Neural cell (in vitro differentiated cells): ENCODE data around the gene RNU6-9. TPM values are rescaled to one million over a fixed set of nuclear protein-coding genes. Genes with fewer than 3 reads are reported as not detected.

Source experiments
- H2AFZ ChIP-seq: fragments of 200-600, 300-800 bp; sonication (generic), shearing (Covaris generic); 2 replicates; pipeline ENCODE4 v1.6.0; 2014; ENCODE audit warnings: low read depth, mild to moderate bottlenecking, antibody characterized with exemption, low read length, moderate library complexity
- H3F3A ChIP-seq: fragments of 200-600 bp; shearing (Covaris generic); 2 replicates; pipeline ENCODE4 v1.6.1; 2016; ENCODE audit warnings: mild to moderate bottlenecking, moderate library complexity, mixed read lengths, antibody characterized with exemption, low read length; ENCODE audit not compliant: insufficient read depth, poor library complexity, severe bottlenecking
- H3K27ac ChIP-seq: fragments of 200-600, 300-800 bp; sonication (generic), shearing (Covaris generic); 2 replicates; pipeline ENCODE4 v1.5.1; 2014; ENCODE audit warnings: mild to moderate bottlenecking, low read length, moderate library complexity
- H3K27me3 ChIP-seq: fragments of 300-800, 200-600 bp; sonication (generic), shearing (Covaris generic); 2 replicates; pipeline ENCODE4 v1.6.0; 2014; ENCODE audit warnings: mild to moderate bottlenecking, low read depth, low read length, moderate library complexity; ENCODE audit not compliant: insufficient read depth
- H3K36me3 ChIP-seq: fragments of 300-800, 200-600 bp; sonication (generic), shearing (Covaris generic); 2 replicates; pipeline ENCODE4 v1.5.1; 2014; ENCODE audit warnings: mild to moderate bottlenecking, antibody characterized with exemption, low read length, moderate library complexity; ENCODE audit not compliant: insufficient read depth
- H3K4me2 ChIP-seq: fragments of 300-800, 200-600 bp; sonication (generic), shearing (Covaris generic); 2 replicates; pipeline ENCODE4 v1.6.0; 2014; ENCODE audit warnings: mild to moderate bottlenecking, low read length
- H3K4me3 ChIP-seq: fragments of 300-800, 200-600 bp; sonication (generic), shearing (Covaris generic); 2 replicates; pipeline ENCODE4 v1.5.1; 2014; ENCODE audit warnings: mild to moderate bottlenecking, low read length, moderate library complexity
- H3K79me2 ChIP-seq: fragments of 200-600 bp; shearing (Covaris generic); replicated peaks from 2 replicates; pipeline ENCODE4 v1.6.0; 2014; ENCODE audit warnings: mild to moderate bottlenecking, low read length, moderate library complexity; ENCODE audit not compliant: insufficient read depth
- H3K9ac ChIP-seq: fragments of 300-800, 200-600 bp; sonication (generic), shearing (Covaris generic); 2 replicates; pipeline ENCODE4 v1.6.1; 2016; ENCODE audit warnings: mild to moderate bottlenecking, low read length, mixed read lengths
- H3K9me2 ChIP-seq: fragments of 200-600 bp; shearing (Covaris generic); 2 replicates; pipeline ENCODE4 v1.6.1; 2016; ENCODE audit warnings: mild to moderate bottlenecking, low read length, mixed read lengths; ENCODE audit not compliant: insufficient read depth
- H3K9me3 ChIP-seq: fragments of 200-600, 300-800 bp; sonication (generic), shearing (Covaris generic); 2 replicates; pipeline ENCODE4 v1.6.1; 2016; ENCODE audit warnings: mild to moderate bottlenecking, mixed run types, low read length, moderate library complexity, mixed read lengths
- H4K20me1 ChIP-seq: fragments of 200-600 bp; shearing (Covaris generic); 2 replicates; pipeline ENCODE4 v1.6.1; 2016; ENCODE audit warnings: mild to moderate bottlenecking, mixed run types; ENCODE audit not compliant: insufficient read depth
- EP300 ChIP-seq: fragments of 450-650 bp; conservative IDR thresholded peaks from 2 replicates; pipeline ENCODE4 v1.6.1; 2014; ENCODE audit warnings: antibody characterized with exemption, mild to moderate bottlenecking, moderate library complexity; ENCODE audit not compliant: poor library complexity, severe bottlenecking
- EZH2 ChIP-seq: fragments of 200-600, 300-800 bp; shearing (Covaris generic), sonication (generic); IDR thresholded peaks from 2 replicates; pipeline ENCODE4 v1.6.1; 2014; ENCODE audit warnings: antibody characterized with exemption, low read length, borderline replicate concordance, mild to moderate bottlenecking; ENCODE audit not compliant: insufficient read depth, poor library complexity, severe bottlenecking
- MXI1 ChIP-seq: fragments of 450-650 bp; conservative IDR thresholded peaks from 2 replicates; pipeline ENCODE4 v1.6.1; 2014; ENCODE audit warnings: antibody characterized with exemption, mild to moderate bottlenecking; ENCODE audit not compliant: poor library complexity, severe bottlenecking
- POLR2AphosphoS5 ChIP-seq: IDR thresholded peaks from 2 replicates; pipeline ENCODE4 v1.6.1; 2012
- RAD21 ChIP-seq: fragments of 450-650 bp; conservative IDR thresholded peaks from 2 replicates; pipeline ENCODE4 v1.6.1; 2014; ENCODE audit warnings: antibody characterized with exemption, mild to moderate bottlenecking, moderate library complexity
- SMC3 ChIP-seq: fragments of 450-650 bp; conservative IDR thresholded peaks from 2 replicates; pipeline ENCODE4 v1.6.1; 2014; ENCODE audit warnings: antibody characterized with exemption, mild to moderate bottlenecking, moderate library complexity; ENCODE audit not compliant: poor library complexity
- TAF1 ChIP-seq: IDR thresholded peaks from 2 replicates; pipeline ENCODE4 v1.6.1; 2012; ENCODE audit warnings: low read depth
- polyA plus RNA-seq: library from polyadenylated mRNA; depleted of rRNA; stranded (reverse); fragments of >200 nt; gene quantifications from 2 replicates; pipeline ENCODE4 v1.2.3, GENCODE V29; 2014
- TF ChIP-seq, protein P1 (sequence below): fragments of 450-650 bp; IDR thresholded peaks from 2 replicates; pipeline ENCODE4 v1.5.1; 2014; ENCODE audit warnings: antibody characterized with exemption, mild to moderate bottlenecking, moderate library complexity; ENCODE audit not compliant: poor library complexity, severe bottlenecking
- TF ChIP-seq, protein P2 (sequence below): IDR thresholded peaks from 2 replicates; pipeline ENCODE4 v1.6.1; 2012; ENCODE audit warnings: borderline replicate concordance

The RNU6-9 gene
- polyA plus RNA-seq, 1 donor from 2014 or later: not detected

DNA sequence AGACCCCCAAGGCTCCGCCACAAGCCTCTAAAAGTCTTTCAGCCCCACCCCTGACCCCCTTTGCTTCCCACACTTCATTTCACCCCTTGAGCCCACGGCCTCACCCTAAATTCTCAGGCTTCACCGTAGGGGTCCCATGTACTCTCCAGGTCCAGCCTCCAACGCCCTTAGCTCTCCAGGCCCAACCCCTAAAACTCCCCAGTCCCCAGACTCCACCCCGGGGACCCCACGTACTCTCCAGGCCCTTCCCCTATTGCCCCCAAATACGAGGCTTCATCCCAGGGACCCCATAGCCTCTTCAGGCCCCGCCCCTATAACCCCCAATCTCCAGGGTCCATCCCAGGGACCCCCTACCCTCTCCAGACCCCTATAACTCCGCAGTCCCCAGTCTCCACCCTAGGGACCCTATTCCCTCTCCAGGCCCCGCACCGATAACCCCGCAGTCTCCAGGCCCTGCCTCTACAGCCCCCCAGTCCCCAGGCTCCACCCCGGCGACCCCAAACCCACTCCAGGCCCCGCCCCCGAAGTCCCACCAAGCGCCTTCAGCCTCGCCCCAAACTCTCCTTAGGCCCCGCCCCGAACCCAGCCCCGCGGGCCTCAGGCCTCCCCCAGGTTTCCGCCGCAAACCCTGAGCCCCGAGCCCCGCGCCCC is 916 bp upstream of the RNU6-9 start:
- Histone ChIP-seq H3K9me3 (no peaks in the 10 kb centered on the region), H3K36me3 (no peaks in the 10 kb centered on the region), H3F3A (no peaks in the 10 kb centered on the region), H3K9ac (peak overlapping the region; percentile 85), H3K4me3 (peak overlapping the region; percentile 76), H3K4me2 (peak overlapping the region; percentile 80), H2AFZ (no peak overlapping the region), H3K9me2 (no peaks in the 10 kb centered on the region), H4K20me1 (no peaks in the 10 kb centered on the region), H3K27ac (peak overlapping the region; percentile 86), H3K27me3 (no peaks in the 10 kb centered on the region), H3K79me2 (peaks cover 6% of the 10 kb centered on the region)
- TF ChIP-seq SMC3 (no peak), MXI1 (no peak), TAF1 (no peak), POLR2AphosphoS5 (no peak), RAD21 (no peak), EP300 (no peak), EZH2 (no peak)
- TF ChIP-seq, protein P1, sequence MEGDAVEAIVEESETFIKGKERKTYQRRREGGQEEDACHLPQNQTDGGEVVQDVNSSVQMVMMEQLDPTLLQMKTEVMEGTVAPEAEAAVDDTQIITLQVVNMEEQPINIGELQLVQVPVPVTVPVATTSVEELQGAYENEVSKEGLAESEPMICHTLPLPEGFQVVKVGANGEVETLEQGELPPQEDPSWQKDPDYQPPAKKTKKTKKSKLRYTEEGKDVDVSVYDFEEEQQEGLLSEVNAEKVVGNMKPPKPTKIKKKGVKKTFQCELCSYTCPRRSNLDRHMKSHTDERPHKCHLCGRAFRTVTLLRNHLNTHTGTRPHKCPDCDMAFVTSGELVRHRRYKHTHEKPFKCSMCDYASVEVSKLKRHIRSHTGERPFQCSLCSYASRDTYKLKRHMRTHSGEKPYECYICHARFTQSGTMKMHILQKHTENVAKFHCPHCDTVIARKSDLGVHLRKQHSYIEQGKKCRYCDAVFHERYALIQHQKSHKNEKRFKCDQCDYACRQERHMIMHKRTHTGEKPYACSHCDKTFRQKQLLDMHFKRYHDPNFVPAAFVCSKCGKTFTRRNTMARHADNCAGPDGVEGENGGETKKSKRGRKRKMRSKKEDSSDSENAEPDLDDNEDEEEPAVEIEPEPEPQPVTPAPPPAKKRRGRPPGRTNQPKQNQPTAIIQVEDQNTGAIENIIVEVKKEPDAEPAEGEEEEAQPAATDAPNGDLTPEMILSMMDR: no peak
- TF ChIP-seq, protein P2, sequence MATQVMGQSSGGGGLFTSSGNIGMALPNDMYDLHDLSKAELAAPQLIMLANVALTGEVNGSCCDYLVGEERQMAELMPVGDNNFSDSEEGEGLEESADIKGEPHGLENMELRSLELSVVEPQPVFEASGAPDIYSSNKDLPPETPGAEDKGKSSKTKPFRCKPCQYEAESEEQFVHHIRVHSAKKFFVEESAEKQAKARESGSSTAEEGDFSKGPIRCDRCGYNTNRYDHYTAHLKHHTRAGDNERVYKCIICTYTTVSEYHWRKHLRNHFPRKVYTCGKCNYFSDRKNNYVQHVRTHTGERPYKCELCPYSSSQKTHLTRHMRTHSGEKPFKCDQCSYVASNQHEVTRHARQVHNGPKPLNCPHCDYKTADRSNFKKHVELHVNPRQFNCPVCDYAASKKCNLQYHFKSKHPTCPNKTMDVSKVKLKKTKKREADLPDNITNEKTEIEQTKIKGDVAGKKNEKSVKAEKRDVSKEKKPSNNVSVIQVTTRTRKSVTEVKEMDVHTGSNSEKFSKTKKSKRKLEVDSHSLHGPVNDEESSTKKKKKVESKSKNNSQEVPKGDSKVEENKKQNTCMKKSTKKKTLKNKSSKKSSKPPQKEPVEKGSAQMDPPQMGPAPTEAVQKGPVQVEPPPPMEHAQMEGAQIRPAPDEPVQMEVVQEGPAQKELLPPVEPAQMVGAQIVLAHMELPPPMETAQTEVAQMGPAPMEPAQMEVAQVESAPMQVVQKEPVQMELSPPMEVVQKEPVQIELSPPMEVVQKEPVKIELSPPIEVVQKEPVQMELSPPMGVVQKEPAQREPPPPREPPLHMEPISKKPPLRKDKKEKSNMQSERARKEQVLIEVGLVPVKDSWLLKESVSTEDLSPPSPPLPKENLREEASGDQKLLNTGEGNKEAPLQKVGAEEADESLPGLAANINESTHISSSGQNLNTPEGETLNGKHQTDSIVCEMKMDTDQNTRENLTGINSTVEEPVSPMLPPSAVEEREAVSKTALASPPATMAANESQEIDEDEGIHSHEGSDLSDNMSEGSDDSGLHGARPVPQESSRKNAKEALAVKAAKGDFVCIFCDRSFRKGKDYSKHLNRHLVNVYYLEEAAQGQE: no peak

- H3K9me3 ChIP-seq: no peaks in the 10 kb centered on the region
- H3K79me2 ChIP-seq: peaks cover 6% of the 10 kb centered on the region
- no peak overlapping the region for H3K27ac ChIP-seq
- H3K9me2 ChIP-seq: no peaks in the 10 kb centered on the region
- no peaks in the 10 kb centered on the region for H3K27me3 ChIP-seq
- H3K36me3 ChIP-seq: no peaks in the 10 kb centered on the region
- no peaks in the 10 kb centered on the region for H4K20me1 ChIP-seq
- H3K9ac ChIP-seq: no peak overlapping the region
- TF ChIP-seq TAF1 (no peak), RAD21 (no peak), SMC3 (no peak), EZH2 (no peak), MXI1 (no peak), POLR2AphosphoS5 (no peak), EP300 (no peak)
- TF ChIP-seq, protein P1: no peak
- TF ChIP-seq, protein P2: no peak
- H3K4me3 ChIP-seq: no peak overlapping the region
- no peak overlapping the region for H2AFZ ChIP-seq
- H3K4me2 ChIP-seq: no peak overlapping the region
- H3F3A ChIP-seq: no peaks in the 10 kb centered on the region
These were observed 3.1 kb downstream of the RNU6-9 start for GRCh38 chr19:896434-896833.
